Memory B cell (primary cell): ENCODE results near the gene DGKK.

Experiments used
- ATAC-seq: fragments of 150-1000 bp; cut with Tn5 transposase; 2 replicates; pipeline ENCODE4 v1.10.0; 2021; ENCODE audit warnings: low read depth, mild to moderate bottlenecking, moderate library complexity
- DNase-seq, 2 donors: peaks; one replicate each; pipeline ENCODE4 v3.0.0; 2022; ENCODE audit warnings: low spot score in 2 of 2
- H3K27ac Mint-ChIP-seq: one replicate; pipeline ENCODE4 v1.8.0; 2022; ENCODE audit warnings: mild to moderate bottlenecking, moderate library complexity, mixed read lengths
- H3K27me3 Mint-ChIP-seq: one replicate; pipeline ENCODE4 v1.8.0; 2022; ENCODE audit warnings: mixed read lengths
- H3K36me3 Mint-ChIP-seq: one replicate; pipeline ENCODE4 v1.8.0; 2022; ENCODE audit warnings: mild to moderate bottlenecking, mixed read lengths
- H3K4me1 Mint-ChIP-seq: one replicate; pipeline ENCODE4 v1.8.0; 2022; ENCODE audit warnings: mixed read lengths
- H3K4me3 Mint-ChIP-seq: one replicate; pipeline ENCODE4 v1.8.0; 2022; ENCODE audit warnings: mild to moderate bottlenecking, moderate library complexity, mixed read lengths
- H3K9me3 Mint-ChIP-seq: one replicate; pipeline ENCODE4 v1.8.0; 2022; ENCODE audit warnings: mixed read lengths

Gene DGKK

GRCh38 chrX:50456712-50457484, 13.7 kb downstream of the DGKK start:
- Mint-ChIP-seq H3K27ac (no peak overlapping the region), H3K9me3 (no peaks in the 10 kb centered on the region), H3K36me3 (no peaks in the 10 kb centered on the region), H3K4me3 (no peak overlapping the region), H3K4me1 (no peaks in the 10 kb centered on the region), H3K27me3 (peaks cover 2% of the 10 kb centered on the region)
- ATAC-seq = no peak
- no peak for DNase-seq

GRCh38 chrX:50452782-50453181, 17.8 kb downstream of the DGKK start:
- H3K4me1 Mint-ChIP-seq = no peaks in the 10 kb centered on the region
- no peak overlapping the region for H3K4me3 Mint-ChIP-seq
- no peak for ATAC-seq
- peaks cover 4% of the 10 kb centered on the region for H3K27me3 Mint-ChIP-seq
- H3K9me3 Mint-ChIP-seq = no peaks in the 10 kb centered on the region
- no peak for DNase-seq
- no peak overlapping the region for H3K27ac Mint-ChIP-seq
- H3K36me3 Mint-ChIP-seq = no peaks in the 10 kb centered on the region

- peaks cover 7% of the 10 kb centered on the region for H3K27me3 Mint-ChIP-seq
- no peak for DNase-seq
- H3K9me3 Mint-ChIP-seq = no peaks in the 10 kb centered on the region
- H3K27ac Mint-ChIP-seq = no peak overlapping the region
- no peaks in the 10 kb centered on the region for H3K4me1 Mint-ChIP-seq
- no peak overlapping the region for H3K4me3 Mint-ChIP-seq
- no peaks in the 10 kb centered on the region for H3K36me3 Mint-ChIP-seq
- no peak for ATAC-seq
Measured at GRCh38 chrX:50450324-50450723, 20.3 kb downstream of the DGKK start.

GRCh38 chrX:50448565-50448964, 22.1 kb downstream of the DGKK start:
- H3K27ac Mint-ChIP-seq = no peak overlapping the region
- peaks cover 7% of the 10 kb centered on the region for H3K27me3 Mint-ChIP-seq
- no peak overlapping the region for H3K4me3 Mint-ChIP-seq
- no peaks in the 10 kb centered on the region for H3K4me1 Mint-ChIP-seq
- no peaks in the 10 kb centered on the region for H3K9me3 Mint-ChIP-seq
- no peak for DNase-seq
- no peak for ATAC-seq
- H3K36me3 Mint-ChIP-seq = no peaks in the 10 kb centered on the region

GRCh38 chrX:50447535-50447934, 23.1 kb downstream of the DGKK start:
- H3K27ac Mint-ChIP-seq = no peak overlapping the region
- DNase-seq (no peak), ATAC-seq (no peak)
- H3K36me3 Mint-ChIP-seq = no peaks in the 10 kb centered on the region
- H3K9me3 Mint-ChIP-seq = no peaks in the 10 kb centered on the region
- H3K27me3 Mint-ChIP-seq = peaks cover 7% of the 10 kb centered on the region
- no peaks in the 10 kb centered on the region for H3K4me1 Mint-ChIP-seq
- no peak overlapping the region for H3K4me3 Mint-ChIP-seq

GRCh38 chrX:50442426-50443116, 28.1 kb downstream of the DGKK start:
- ATAC-seq (no peak), DNase-seq (no peak)
- no peaks in the 10 kb centered on the region for H3K4me1 Mint-ChIP-seq
- no peaks in the 10 kb centered on the region for H3K36me3 Mint-ChIP-seq
- H3K27me3 Mint-ChIP-seq = peaks cover 3% of the 10 kb centered on the region
- no peak overlapping the region for H3K4me3 Mint-ChIP-seq
- H3K9me3 Mint-ChIP-seq = no peaks in the 10 kb centered on the region
- H3K27ac Mint-ChIP-seq = no peak overlapping the region

GRCh38 chrX:50436797-50437196, 33.8 kb downstream of the DGKK start:
- no peak for ATAC-seq

GRCh38 chrX:50432829-50433289, 37.8 kb downstream of the DGKK start:
- Mint-ChIP-seq H3K4me3 (no peak overlapping the region), H3K27me3 (peaks cover 7% of the 10 kb centered on the region), H3K36me3 (no peaks in the 10 kb centered on the region), H3K4me1 (no peaks in the 10 kb centered on the region), H3K9me3 (no peaks in the 10 kb centered on the region), H3K27ac (no peak overlapping the region)
- ATAC-seq = no peak
- no peak for DNase-seq

More at GRCh38 chrX:50436797-50437196, 33.8 kb downstream of the DGKK start:
- no peaks in the 10 kb centered on the region for H3K9me3 Mint-ChIP-seq
- H3K27ac Mint-ChIP-seq = no peak overlapping the region
- H3K27me3 Mint-ChIP-seq = peaks cover 5% of the 10 kb centered on the region
- DNase-seq = no peak
- H3K4me1 Mint-ChIP-seq = no peaks in the 10 kb centered on the region
- no peaks in the 10 kb centered on the region for H3K36me3 Mint-ChIP-seq
- H3K4me3 Mint-ChIP-seq = no peak overlapping the region

GRCh38 chrX:50431623-50432022, 39.0 kb downstream of the DGKK start:
- H3K36me3 Mint-ChIP-seq = no peaks in the 10 kb centered on the region
- H3K4me3 Mint-ChIP-seq = no peak overlapping the region
- H3K27ac Mint-ChIP-seq = no peak overlapping the region
- peaks cover 3% of the 10 kb centered on the region for H3K27me3 Mint-ChIP-seq
- H3K4me1 Mint-ChIP-seq = no peaks in the 10 kb centered on the region
- H3K9me3 Mint-ChIP-seq = no peaks in the 10 kb centered on the region
- DNase-seq (no peak), ATAC-seq (no peak)

- H3K4me3 Mint-ChIP-seq = no peak overlapping the region
- ATAC-seq (no peak), DNase-seq (no peak)
- H3K36me3 Mint-ChIP-seq = no peaks in the 10 kb centered on the region
- H3K4me1 Mint-ChIP-seq = no peaks in the 10 kb centered on the region
- no peaks in the 10 kb centered on the region for H3K9me3 Mint-ChIP-seq
- peaks cover 3% of the 10 kb centered on the region for H3K27me3 Mint-ChIP-seq
- H3K27ac Mint-ChIP-seq = no peak overlapping the region
Measured at GRCh38 chrX:50430917-50431575, 39.6 kb downstream of the DGKK start.

- DNase-seq (no peak), ATAC-seq (no peak)
- peaks cover 6% of the 10 kb centered on the region for H3K27me3 Mint-ChIP-seq
- no peak overlapping the region for H3K4me3 Mint-ChIP-seq
- H3K27ac Mint-ChIP-seq = no peak overlapping the region
- no peaks in the 10 kb centered on the region for H3K36me3 Mint-ChIP-seq
- H3K4me1 Mint-ChIP-seq = no peaks in the 10 kb centered on the region
- no peaks in the 10 kb centered on the region for H3K9me3 Mint-ChIP-seq
Measured at GRCh38 chrX:50428174-50428573, 42.5 kb downstream of the DGKK start.

- H3K27me3 Mint-ChIP-seq = peaks cover 3% of the 10 kb centered on the region
- no peak overlapping the region for H3K4me3 Mint-ChIP-seq
- ATAC-seq = no peak
- no peaks in the 10 kb centered on the region for H3K36me3 Mint-ChIP-seq
- H3K9me3 Mint-ChIP-seq = peaks cover 4% of the 10 kb centered on the region
- no peak for DNase-seq
- no peaks in the 10 kb centered on the region for H3K4me1 Mint-ChIP-seq
- no peak overlapping the region for H3K27ac Mint-ChIP-seq
Measured at GRCh38 chrX:50407976-50408375, 62.6 kb downstream of the DGKK start.

GRCh38 chrX:50403903-50404302, 66.7 kb downstream of the DGKK start:
- H3K9me3 Mint-ChIP-seq = peaks cover 2% of the 10 kb centered on the region
- peaks cover 1% of the 10 kb centered on the region for H3K27me3 Mint-ChIP-seq
- no peak overlapping the region for H3K4me3 Mint-ChIP-seq
- no peak for DNase-seq
- H3K27ac Mint-ChIP-seq = no peak overlapping the region
- no peak for ATAC-seq
- H3K4me1 Mint-ChIP-seq = no peaks in the 10 kb centered on the region
- H3K36me3 Mint-ChIP-seq = no peaks in the 10 kb centered on the region

- ATAC-seq = no peak
- peaks cover 2% of the 10 kb centered on the region for H3K9me3 Mint-ChIP-seq
- H3K27me3 Mint-ChIP-seq = peaks cover 1% of the 10 kb centered on the region
- no peak overlapping the region for H3K27ac Mint-ChIP-seq
- H3K36me3 Mint-ChIP-seq = no peaks in the 10 kb centered on the region
- DNase-seq = no peak
- H3K4me3 Mint-ChIP-seq = no peak overlapping the region
- H3K4me1 Mint-ChIP-seq = no peaks in the 10 kb centered on the region
Measured at GRCh38 chrX:50402886-50403285, 67.7 kb downstream of the DGKK start.
